Tibial nerve (tissue), 4 donors: ENCODE measurements around the gene SKIC8. TPM values are rescaled to one million over a fixed set of nuclear protein-coding genes. Genes with fewer than 3 reads are reported as not detected.

Experiments used
- DNase-seq, 2 donors: peaks; one replicate each; pipeline ENCODE4 v3.0.0-alpha.2; 2019; ENCODE audit warnings: low spot score in 2 of 2
- H3K27ac ChIP-seq, 4 donors: fragments of 200-600 bp; sonication (generic) in 3 of 4; one replicate each; pipeline ENCODE4 v1.5.1; 2017 to 2019; ENCODE audit warnings: mild to moderate bottlenecking in 1 of 4
- H3K27me3 ChIP-seq, 2 donors: fragments of 200-600 bp; sonication (generic) in 1 of 2; one replicate each; pipeline versions ENCODE4 v1.5.1 to v1.6.0; 2017 to 2019
- H3K36me3 ChIP-seq, 3 donors: fragments of 200-600 bp; sonication (generic); one replicate each; pipeline ENCODE4 v1.5.1; 2018 to 2019
- H3K4me1 ChIP-seq, 4 donors: fragments of 200-600 bp; sonication (generic) in 3 of 4; one replicate each; pipeline ENCODE4 v1.5.1; 2017 to 2019
- H3K4me3 ChIP-seq, 4 donors: fragments of 200-600 bp; sonication (generic) in 3 of 4; one replicate each; pipeline ENCODE4 v1.5.1; 2017 to 2019; ENCODE audit warnings: mild to moderate bottlenecking in 1 of 4, moderate library complexity in 1 of 4
- H3K9me3 ChIP-seq, 4 donors: fragments of 200-600 bp; sonication (generic) in 3 of 4; one replicate each; pipeline ENCODE4 v1.5.1; 2017 to 2019
- EP300 ChIP-seq, 2 donors: sonication (generic); formaldehyde crosslinking; IDR thresholded peaks; one replicate each; pipeline ENCODE4 v1.6.1; 2017; ENCODE audit warnings: antibody characterized with exemption in 2 of 2, mild to moderate bottlenecking in 1 of 2
- POLR2A ChIP-seq, 2 donors: fragments of 450-650 bp; IDR thresholded peaks; one replicate each; pipeline ENCODE4 v1.6.1; 2017; ENCODE audit warnings: antibody characterized with exemption in 2 of 2, mild to moderate bottlenecking in 2 of 2, moderate library complexity in 2 of 2
- WGBS, 2 donors: methylation state at CpG; one replicate each; pipeline ENCODE4 v1.1.5; 2018; 5-methylcytosine and 5-hydroxymethylcytosine counted together
- total RNA-seq, 4 donors: library from RNA; depleted of rRNA; stranded (reverse); fragments of >200 nt; gene quantifications; one replicate each; pipeline ENCODE4 v1.1.0, GENCODE V29; 2016
- TF ChIP-seq, protein P1 (sequence below), 5 experiments: fragments of 200-600 bp in 3 of 5; fragments of 450-650 bp in 2 of 5; sonication (generic) in 3 of 5; IDR thresholded peaks; one replicate each; pipeline ENCODE4 v1.5.1; 2016 to 2019; ENCODE audit warnings: antibody characterized with exemption in 5 of 5, mild to moderate bottlenecking in 3 of 5, moderate library complexity in 2 of 5

SKIC8 gene
- total RNA-seq, 4 donors from 2014 or later = 50.3 to 75.1 (median 55.5) TPM

- DNase-seq = no peak
- H3K9me3 ChIP-seq = no peaks in the 10 kb centered on the region
- WGBS, 2 donors = 95 to 100% methylated on average over 2 of the region's 2 CpGs
- no peak for TF ChIP-seq POLR2A (IDR thresholded peaks at IDR 0.05)
- no peak for TF ChIP-seq EP300 (IDR thresholded peaks at IDR 0.05)
- TF ChIP-seq, protein P1, sequence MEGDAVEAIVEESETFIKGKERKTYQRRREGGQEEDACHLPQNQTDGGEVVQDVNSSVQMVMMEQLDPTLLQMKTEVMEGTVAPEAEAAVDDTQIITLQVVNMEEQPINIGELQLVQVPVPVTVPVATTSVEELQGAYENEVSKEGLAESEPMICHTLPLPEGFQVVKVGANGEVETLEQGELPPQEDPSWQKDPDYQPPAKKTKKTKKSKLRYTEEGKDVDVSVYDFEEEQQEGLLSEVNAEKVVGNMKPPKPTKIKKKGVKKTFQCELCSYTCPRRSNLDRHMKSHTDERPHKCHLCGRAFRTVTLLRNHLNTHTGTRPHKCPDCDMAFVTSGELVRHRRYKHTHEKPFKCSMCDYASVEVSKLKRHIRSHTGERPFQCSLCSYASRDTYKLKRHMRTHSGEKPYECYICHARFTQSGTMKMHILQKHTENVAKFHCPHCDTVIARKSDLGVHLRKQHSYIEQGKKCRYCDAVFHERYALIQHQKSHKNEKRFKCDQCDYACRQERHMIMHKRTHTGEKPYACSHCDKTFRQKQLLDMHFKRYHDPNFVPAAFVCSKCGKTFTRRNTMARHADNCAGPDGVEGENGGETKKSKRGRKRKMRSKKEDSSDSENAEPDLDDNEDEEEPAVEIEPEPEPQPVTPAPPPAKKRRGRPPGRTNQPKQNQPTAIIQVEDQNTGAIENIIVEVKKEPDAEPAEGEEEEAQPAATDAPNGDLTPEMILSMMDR (IDR thresholded peaks at IDR 0.05) = no peak
- no peaks in the 10 kb centered on the region for H3K27me3 ChIP-seq
- peaks cover 0 to 81% (median 0%) of the 10 kb centered on the region in 3 donors for H3K36me3 ChIP-seq
- H3K4me1 ChIP-seq = no peaks in the 10 kb centered on the region
- H3K4me3 ChIP-seq = no peak overlapping the region
- H3K27ac ChIP-seq = no peak overlapping the region
These were observed 7.7 kb downstream of the SKIC8 start for GRCh38 chr15:78291698-78292097.

GRCh38 chr15:78291052-78291451 is 8.4 kb downstream of the SKIC8 start:
- DNase-seq = no peak
- WGBS, 2 donors = 67 to 73% methylated on average over 2 of the region's 2 CpGs
- no peak overlapping the region for H3K4me3 ChIP-seq
- peaks cover 0 to 88% (median 0%) of the 10 kb centered on the region in 3 donors for H3K36me3 ChIP-seq
- TF ChIP-seq EP300 (IDR thresholded peaks at IDR 0.05) (no peak), POLR2A (IDR thresholded peaks at IDR 0.05) (no peak)
- TF ChIP-seq, protein P1 (IDR thresholded peaks at IDR 0.05) = no peak
- no peaks in the 10 kb centered on the region for H3K27me3 ChIP-seq
- H3K4me1 ChIP-seq = no peaks in the 10 kb centered on the region
- no peak overlapping the region for H3K27ac ChIP-seq
- no peaks in the 10 kb centered on the region for H3K9me3 ChIP-seq

GRCh38 chr15:78290222-78290621 is 9.2 kb downstream of the SKIC8 start:
- no peaks in the 10 kb centered on the region for H3K27me3 ChIP-seq
- TF ChIP-seq POLR2A (IDR thresholded peaks at IDR 0.05) (no peak), EP300 (IDR thresholded peaks at IDR 0.05) (no peak)
- TF ChIP-seq, protein P1 (IDR thresholded peaks at IDR 0.05) = no peak
- WGBS, 2 donors = 77 to 80% methylated on average over 3 of the region's 3 CpGs
- H3K36me3 ChIP-seq = peaks cover 0 to 96% (median 0%) of the 10 kb centered on the region in 3 donors
- no peaks in the 10 kb centered on the region for H3K4me1 ChIP-seq
- no peak overlapping the region for H3K27ac ChIP-seq
- H3K9me3 ChIP-seq = no peaks in the 10 kb centered on the region
- H3K4me3 ChIP-seq = no peak overlapping the region
- no peak for DNase-seq

- Histone ChIP-seq H3K27me3 (no peaks in the 10 kb centered on the region), H3K27ac (no peak overlapping the region), H3K9me3 (no peaks in the 10 kb centered on the region), H3K36me3 (peaks cover 0 to 100% (median 17%) of the 10 kb centered on the region in 3 donors), H3K4me1 (no peaks in the 10 kb centered on the region), H3K4me3 (no peak overlapping the region)
- TF ChIP-seq EP300 (IDR thresholded peaks at IDR 0.05) = no peak
- no peak for TF ChIP-seq POLR2A (IDR thresholded peaks at IDR 0.05)
- TF ChIP-seq, protein P1 (IDR thresholded peaks at IDR 0.05) = no peak
- 64 to 69% methylated on average over 4 of the region's 4 CpGs for WGBS, 2 donors
- DNase-seq = no peak
These were observed 14.7 kb downstream of the SKIC8 start for GRCh38 chr15:78284758-78285157.

- H3K36me3 ChIP-seq = peaks cover 0 to 98% (median 20%) of the 10 kb centered on the region in 3 donors
- WGBS, 2 donors = 80 to 82% methylated on average over 2 of the region's 2 CpGs
- no peak for DNase-seq
- no peaks in the 10 kb centered on the region for H3K9me3 ChIP-seq
- H3K27me3 ChIP-seq = no peaks in the 10 kb centered on the region
- TF ChIP-seq EP300 (IDR thresholded peaks at IDR 0.05) (no peak), POLR2A (IDR thresholded peaks at IDR 0.05) (no peak)
- TF ChIP-seq, protein P1 (IDR thresholded peaks at IDR 0.05) = no peak
- no peak overlapping the region for H3K27ac ChIP-seq
- H3K4me3 ChIP-seq = no peak overlapping the region
- no peaks in the 10 kb centered on the region for H3K4me1 ChIP-seq
These were observed 17.1 kb downstream of the SKIC8 start for GRCh38 chr15:78282324-78282723.
